Measurements from ENCODE around the gene PRKAR1B. TPM values are rescaled to one million over a fixed set of nuclear protein-coding genes. Genes with fewer than 3 reads are reported as not detected.
"Not testable (repeated sequence)": the region's sequence is repeated elsewhere in the genome, so short reads cannot be mapped to it uniquely, and the experiment has no call there.

The PRKAR1B gene
- total and polyA plus RNA-seq, 2 donors: 12.3 to 13.7 TPM

GRCh38 chr7:752256-752655 is 25.2 kb upstream of the PRKAR1B start:
- not testable (repeated sequence) for H3K27ac ChIP-seq (ENCODE audit: low read depth); H3K4me3 ChIP-seq (ENCODE audit: low read depth, low read length); H3K36me3 ChIP-seq (ENCODE audit: insufficient read depth); DNase-seq (ENCODE audit: extremely low spot score); H3K4me1 ChIP-seq (ENCODE audit: insufficient read depth)
- WGBS: 92% methylated on average over 33 of the region's 33 CpGs

GRCh38 chr7:751826-752225 is 24.7 kb upstream of the PRKAR1B start:
- no peak overlapping the region for H3K27ac ChIP-seq (ENCODE audit: low read depth)
- no peak overlapping the region for H3K4me3 ChIP-seq (ENCODE audit: low read depth, low read length)
- H3K4me1 ChIP-seq (ENCODE audit: insufficient read depth): no peaks in the 10 kb centered on the region
- no peaks in the 10 kb centered on the region for H3K36me3 ChIP-seq (ENCODE audit: insufficient read depth)
- DNase-seq (ENCODE audit: extremely low spot score): no peak
- WGBS: 88% methylated on average over 15 of the region's 15 CpGs

- no peak overlapping the region for H3K27ac ChIP-seq (ENCODE audit: low read depth)
- no peak overlapping the region for H3K4me3 ChIP-seq (ENCODE audit: low read depth, low read length)
- DNase-seq (ENCODE audit: extremely low spot score): no peak
- H3K36me3 ChIP-seq (ENCODE audit: insufficient read depth): no peaks in the 10 kb centered on the region
- H3K4me1 ChIP-seq (ENCODE audit: insufficient read depth): no peaks in the 10 kb centered on the region
- WGBS: 96% methylated on average over 26 of the region's 26 CpGs
Measured at GRCh38 chr7:750111-750905, 23.2 kb upstream of the PRKAR1B start.

DNA sequence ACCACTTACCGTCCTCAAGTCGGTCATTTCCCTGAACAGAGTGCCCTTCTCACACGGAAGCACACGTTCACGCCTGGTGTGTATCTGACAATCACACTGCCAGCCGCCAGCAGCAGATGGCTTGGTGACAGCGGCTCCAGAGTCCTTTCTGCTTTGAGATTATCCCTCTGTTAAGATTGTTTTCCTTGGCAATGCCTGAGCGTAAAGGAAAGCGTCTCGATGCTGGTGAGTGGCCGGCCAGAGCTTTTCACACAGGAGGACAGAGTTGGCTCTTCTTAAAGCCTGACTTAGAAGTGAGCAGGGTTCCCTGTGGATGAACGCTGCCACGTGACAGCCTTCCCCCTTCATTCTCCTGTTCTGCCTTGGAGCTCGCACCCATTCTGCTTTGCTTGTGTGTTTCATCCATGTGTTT is 22.1 kb upstream of the PRKAR1B start:
- no peak overlapping the region for H3K27ac ChIP-seq (ENCODE audit: low read depth)
- 50% methylated on average over 14 of the region's 14 CpGs for WGBS
- no peaks in the 10 kb centered on the region for H3K4me1 ChIP-seq (ENCODE audit: insufficient read depth)
- no peak overlapping the region for H3K4me3 ChIP-seq (ENCODE audit: low read depth, low read length)
- no peaks in the 10 kb centered on the region for H3K36me3 ChIP-seq (ENCODE audit: insufficient read depth)
- DNase-seq (ENCODE audit: extremely low spot score): no peak

- DNase-seq (ENCODE audit: extremely low spot score): no peak
- no peaks in the 10 kb centered on the region for H3K36me3 ChIP-seq (ENCODE audit: insufficient read depth)
- 93% methylated on average over 15 of the region's 15 CpGs for WGBS
- no peak overlapping the region for H3K27ac ChIP-seq (ENCODE audit: low read depth)
- H3K4me3 ChIP-seq (ENCODE audit: low read depth, low read length): no peak overlapping the region
- no peaks in the 10 kb centered on the region for H3K4me1 ChIP-seq (ENCODE audit: insufficient read depth)
Measured at GRCh38 chr7:748446-748845, 21.4 kb upstream of the PRKAR1B start.

DNA sequence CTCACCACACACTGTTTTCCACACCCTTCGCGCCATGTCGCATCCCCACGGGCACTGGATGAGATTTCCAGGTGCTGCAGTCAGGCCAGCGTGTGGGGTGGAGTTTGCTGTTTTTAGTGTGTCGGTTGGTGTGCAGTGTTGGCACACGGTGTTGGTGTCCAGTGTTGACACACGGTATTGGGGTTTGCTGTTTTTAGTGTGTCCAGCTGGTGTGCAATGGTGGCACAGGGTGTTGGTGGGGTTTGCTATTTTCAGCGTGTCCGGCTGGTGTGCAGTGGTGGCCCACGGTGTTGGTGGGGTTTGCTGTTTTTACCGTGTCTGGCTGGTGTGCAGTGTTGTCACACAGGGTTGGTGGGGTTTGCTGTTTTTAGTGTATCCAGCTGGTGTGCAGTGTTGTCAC is 20.1 kb upstream of the PRKAR1B start:
- H3K4me1 ChIP-seq (ENCODE audit: insufficient read depth): no peaks in the 10 kb centered on the region
- DNase-seq (ENCODE audit: extremely low spot score): no peak
- WGBS: 89% methylated on average over 12 of the region's 12 CpGs
- H3K36me3 ChIP-seq (ENCODE audit: insufficient read depth): no peaks in the 10 kb centered on the region
- H3K4me3 ChIP-seq (ENCODE audit: low read depth, low read length): no peak overlapping the region
- H3K27ac ChIP-seq (ENCODE audit: low read depth): no peak overlapping the region

GRCh38 chr7:746155-747061 is 19.3 kb upstream of the PRKAR1B start:
- no peak for DNase-seq (ENCODE audit: extremely low spot score)

GRCh38 chr7:745431-746154 is 18.5 kb upstream of the PRKAR1B start:
- no peak for DNase-seq (ENCODE audit: extremely low spot score)
- no peak overlapping the region for H3K27ac ChIP-seq (ENCODE audit: low read depth)
- 96% methylated on average over 23 of the region's 23 CpGs for WGBS
- H3K4me1 ChIP-seq (ENCODE audit: insufficient read depth): no peaks in the 10 kb centered on the region
- H3K36me3 ChIP-seq (ENCODE audit: insufficient read depth): peaks cover 5% of the 10 kb centered on the region
- no peak overlapping the region for H3K4me3 ChIP-seq (ENCODE audit: low read depth, low read length)

More at GRCh38 chr7:746155-747061, 19.3 kb upstream of the PRKAR1B start:
- Histone ChIP-seq H3K4me3 (ENCODE audit: low read depth, low read length) (no peak overlapping the region), H3K4me1 (ENCODE audit: insufficient read depth) (no peaks in the 10 kb centered on the region), H3K36me3 (ENCODE audit: insufficient read depth) (peaks cover 3% of the 10 kb centered on the region), H3K27ac (ENCODE audit: low read depth) (no peak overlapping the region)
- 95% methylated on average over 40 of the region's 40 CpGs for WGBS

GRCh38 chr7:744854-745430 is 17.9 kb upstream of the PRKAR1B start:
- H3K36me3 ChIP-seq (ENCODE audit: insufficient read depth): peaks cover 5% of the 10 kb centered on the region
- H3K4me3 ChIP-seq (ENCODE audit: low read depth, low read length): no peak overlapping the region
- 97% methylated on average over 20 of the region's 20 CpGs for WGBS
- no peaks in the 10 kb centered on the region for H3K4me1 ChIP-seq (ENCODE audit: insufficient read depth)
- no peak overlapping the region for H3K27ac ChIP-seq (ENCODE audit: low read depth)
- DNase-seq (ENCODE audit: extremely low spot score): no peak

GRCh38 chr7:744128-744520 is 17.0 kb upstream of the PRKAR1B start:
- not testable (repeated sequence) for H3K27ac ChIP-seq (ENCODE audit: low read depth); H3K36me3 ChIP-seq (ENCODE audit: insufficient read depth); H3K4me1 ChIP-seq (ENCODE audit: insufficient read depth); H3K4me3 ChIP-seq (ENCODE audit: low read depth, low read length); DNase-seq (ENCODE audit: extremely low spot score)
- 95% methylated on average over 5 of the region's 5 CpGs for WGBS

GRCh38 chr7:743341-744127 is 16.5 kb upstream of the PRKAR1B start:
- not testable (repeated sequence) for H3K27ac ChIP-seq (ENCODE audit: low read depth); H3K4me3 ChIP-seq (ENCODE audit: low read depth, low read length); H3K4me1 ChIP-seq (ENCODE audit: insufficient read depth); DNase-seq (ENCODE audit: extremely low spot score); H3K36me3 ChIP-seq (ENCODE audit: insufficient read depth)
- 92% methylated on average over 14 of the region's 14 CpGs for WGBS

DNA sequence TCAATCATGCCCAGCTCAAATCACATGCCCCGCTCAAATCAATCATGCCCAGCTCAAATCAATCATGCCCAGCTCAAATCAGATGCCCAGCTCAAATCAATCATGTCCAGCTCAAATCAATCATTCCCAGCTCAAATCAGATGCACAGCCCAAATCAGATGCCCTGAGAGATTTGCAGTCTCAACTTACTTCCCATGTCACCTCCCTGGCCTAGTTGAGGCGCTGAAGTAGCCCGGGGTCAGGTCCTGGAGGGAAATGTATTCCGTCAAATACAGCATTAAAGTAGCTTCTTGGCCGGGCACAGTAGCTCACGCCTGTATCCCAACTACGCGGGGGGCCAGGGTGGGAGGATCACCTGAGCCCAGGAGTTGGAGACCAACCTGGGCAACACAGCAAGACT is 15.7 kb upstream of the PRKAR1B start:
- 84% methylated on average over 8 of the region's 8 CpGs for WGBS
- H3K4me3 ChIP-seq (ENCODE audit: low read depth, low read length): no peak overlapping the region
- no peak overlapping the region for H3K27ac ChIP-seq (ENCODE audit: low read depth)
- no peak for DNase-seq (ENCODE audit: extremely low spot score)
- H3K4me1 ChIP-seq (ENCODE audit: insufficient read depth): no peaks in the 10 kb centered on the region
- peaks cover 5% of the 10 kb centered on the region for H3K36me3 ChIP-seq (ENCODE audit: insufficient read depth)

Data from urinary bladder (tissue), 4 donors.